Colonic mucosa (tissue), 4 donors: ENCODE data around the gene NEMF. TPM values are rescaled to one million over a fixed set of nuclear protein-coding genes. Genes with fewer than 3 reads are reported as not detected.

Source experiments
- DNase-seq: peaks from one replicate; pipeline ENCODE4 v3.0.0-alpha.2; 2020
- H3K27ac ChIP-seq: fragments of 200-600 bp; one replicate; pipeline ENCODE4 v1.8.0; 2021
- H3K27me3 ChIP-seq: fragments of 200-600 bp; one replicate; pipeline ENCODE4 v1.8.0; 2021
- H3K36me3 ChIP-seq: fragments of 200-600 bp; one replicate; pipeline ENCODE4 v1.8.0; 2021
- H3K4me1 ChIP-seq: fragments of 200-600 bp; one replicate; pipeline ENCODE4 v1.8.0; 2021; ENCODE audit warnings: mild to moderate bottlenecking
- H3K4me3 ChIP-seq: fragments of 200-600 bp; one replicate; pipeline ENCODE4 v1.8.0; 2021
- H3K9ac ChIP-seq, 2 donors: one replicate each; pipeline ENCODE4 v1.7.0; 2013; ENCODE audit warnings: control low read depth in 2 of 2, low read depth in 2 of 2, low read length in 2 of 2
- H3K9me3 ChIP-seq: fragments of 200-600 bp; one replicate; pipeline ENCODE4 v1.8.0; 2021
- intact Hi-C: fragments of 100-400 bp; cut with DNase I; formaldehyde crosslinking; loops from one replicate; pipeline ENCODE4 v1.14.1; 2022
- total RNA-seq, 2 donors: library from RNA; stranded (reverse); fragmentation: NEBNext Ultra II Directional in 1 of 2; extraction: Animal tissue kit (Norgen Biotek cat#: 25700) in 1 of 2; gene quantifications; one replicate each; pipeline ENCODE4 v1.2.1, GENCODE V29; 2021
- TF ChIP-seq, protein P1 (sequence below): fragments of 200-600 bp; IDR thresholded peaks from one replicate; pipeline ENCODE4 v1.8.0; 2022; ENCODE audit warnings: antibody characterized with exemption, mild to moderate bottlenecking
- donor health status: healthy.
- donor health status: DM: no; HTN: no; CAD: no.
- donor health status: DM: no; HTN: no; CAD: no.

The NEMF gene
- total RNA-seq, 2 donors from 2014 or later = 52.8 to 56.7 TPM

DNA sequence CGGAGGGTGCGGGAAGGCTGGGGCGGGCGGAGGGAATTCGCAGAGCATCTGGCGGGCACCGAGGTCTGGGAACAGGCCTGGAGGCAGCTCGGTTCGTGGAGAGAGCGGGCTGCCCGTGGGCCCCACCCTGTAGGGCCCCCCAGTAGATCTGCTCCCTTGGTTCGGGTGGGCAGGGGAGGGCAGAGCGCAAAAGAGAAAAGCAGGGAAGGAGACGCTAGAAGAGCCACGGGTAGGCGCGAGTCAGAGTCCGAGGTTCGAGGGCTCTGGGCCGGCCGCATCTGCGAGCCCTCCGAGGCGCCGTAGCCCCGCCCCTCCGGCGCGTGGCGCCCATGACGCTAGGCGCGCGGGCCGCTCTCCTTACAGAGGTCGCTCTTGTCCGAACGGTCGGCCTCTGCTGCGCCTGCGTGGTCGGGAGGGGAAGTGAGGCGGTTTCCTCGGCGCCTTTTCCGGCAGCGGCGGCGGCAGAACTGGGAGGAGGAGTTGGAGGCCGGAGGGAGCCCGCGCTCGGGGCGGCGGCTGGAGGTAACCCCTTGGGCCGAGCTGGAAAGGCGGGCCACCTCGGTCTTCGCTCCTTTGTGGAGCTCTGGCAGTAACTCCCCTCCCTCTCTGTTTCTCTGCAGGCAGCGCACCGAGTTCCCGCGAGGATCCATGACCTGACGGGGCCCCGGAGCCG is 40.2 kb upstream of the NEMF start, which contains the start of gene ARF6:
ARF6 (plus strand) TSS at position 447 of the 673 bp plus-strand sequence. CDS start 655 bp downstream, outside the sequence.
- H3K36me3 ChIP-seq = no peaks in the 10 kb centered on the region
- H3K9me3 ChIP-seq = no peaks in the 10 kb centered on the region
- intact Hi-C loops = loop anchor here (2.0 kb wide), 1 partner anchor 108 kb away; no protein-coding TSS in a partner anchor
- TF ChIP-seq, protein P1, sequence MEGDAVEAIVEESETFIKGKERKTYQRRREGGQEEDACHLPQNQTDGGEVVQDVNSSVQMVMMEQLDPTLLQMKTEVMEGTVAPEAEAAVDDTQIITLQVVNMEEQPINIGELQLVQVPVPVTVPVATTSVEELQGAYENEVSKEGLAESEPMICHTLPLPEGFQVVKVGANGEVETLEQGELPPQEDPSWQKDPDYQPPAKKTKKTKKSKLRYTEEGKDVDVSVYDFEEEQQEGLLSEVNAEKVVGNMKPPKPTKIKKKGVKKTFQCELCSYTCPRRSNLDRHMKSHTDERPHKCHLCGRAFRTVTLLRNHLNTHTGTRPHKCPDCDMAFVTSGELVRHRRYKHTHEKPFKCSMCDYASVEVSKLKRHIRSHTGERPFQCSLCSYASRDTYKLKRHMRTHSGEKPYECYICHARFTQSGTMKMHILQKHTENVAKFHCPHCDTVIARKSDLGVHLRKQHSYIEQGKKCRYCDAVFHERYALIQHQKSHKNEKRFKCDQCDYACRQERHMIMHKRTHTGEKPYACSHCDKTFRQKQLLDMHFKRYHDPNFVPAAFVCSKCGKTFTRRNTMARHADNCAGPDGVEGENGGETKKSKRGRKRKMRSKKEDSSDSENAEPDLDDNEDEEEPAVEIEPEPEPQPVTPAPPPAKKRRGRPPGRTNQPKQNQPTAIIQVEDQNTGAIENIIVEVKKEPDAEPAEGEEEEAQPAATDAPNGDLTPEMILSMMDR = no peak
- peak; percentile 99 for DNase-seq
- peak within 1 kb of the TSS; percentile 100 for H3K27ac ChIP-seq
- H3K27me3 ChIP-seq = no peaks in the 10 kb centered on the region
- H3K4me3 ChIP-seq = peak within 1 kb of the TSS; percentile 92
- H3K4me1 ChIP-seq = peaks cover 3% of the 10 kb centered on the region
- peak within 1 kb of the TSS; percentile 85 to 100 for H3K9ac ChIP-seq

DNA sequence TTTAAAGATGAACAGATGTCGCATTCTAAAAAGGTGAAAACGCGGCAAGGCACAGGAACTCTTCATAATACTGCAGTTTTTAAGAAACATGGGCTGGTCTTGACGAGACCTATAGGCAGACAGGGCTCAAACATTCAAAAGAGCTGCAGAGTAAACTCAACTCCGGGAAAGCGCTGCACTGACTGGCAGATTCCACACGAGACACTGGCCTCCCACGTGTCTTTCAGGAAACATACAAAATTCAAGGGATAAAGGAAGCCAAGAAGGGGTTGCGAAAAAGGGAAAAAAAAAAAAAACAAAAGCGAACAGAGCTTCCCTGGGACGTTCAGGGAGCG is 39.7 kb upstream of the NEMF start:
- peaks cover 3% of the 10 kb centered on the region for H3K4me1 ChIP-seq
- intact Hi-C loops = loop anchor here (2.0 kb wide), 1 partner anchor 109 kb away; no protein-coding TSS in a partner anchor
- no peaks in the 10 kb centered on the region for H3K9me3 ChIP-seq
- peak overlapping the region; percentile 85 to 100 for H3K9ac ChIP-seq
- peak overlapping the region; percentile 92 for H3K4me3 ChIP-seq
- TF ChIP-seq, protein P1 = no peak
- DNase-seq = peak; percentile 74
- no peaks in the 10 kb centered on the region for H3K27me3 ChIP-seq
- no peaks in the 10 kb centered on the region for H3K36me3 ChIP-seq
- H3K27ac ChIP-seq = peak overlapping the region; percentile 100

DNA sequence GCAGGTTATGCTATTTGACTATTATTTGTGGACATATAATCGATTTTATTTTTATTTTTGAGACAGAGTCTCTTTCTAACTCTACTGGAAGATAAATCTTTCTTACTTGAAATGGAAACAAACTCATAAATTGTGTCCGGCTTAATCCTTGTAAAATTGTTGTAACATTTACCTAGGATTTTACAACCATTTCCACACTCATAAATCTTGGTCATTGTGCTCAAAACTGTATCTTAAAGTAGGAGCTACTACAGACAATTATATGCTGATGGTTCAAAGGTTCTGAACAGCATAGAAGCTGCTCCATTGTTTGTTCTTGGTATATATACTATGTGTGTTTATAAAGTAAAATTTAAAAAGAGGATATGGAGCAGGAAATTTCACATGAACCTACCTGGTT is 35.7 kb upstream of the NEMF start:
- peaks cover 3% of the 10 kb centered on the region for H3K4me1 ChIP-seq
- no peaks in the 10 kb centered on the region for H3K27me3 ChIP-seq
- intact Hi-C loops = no loop called here
- no peak overlapping the region for H3K9ac ChIP-seq
- no peaks in the 10 kb centered on the region for H3K36me3 ChIP-seq
- DNase-seq = peak; percentile 8
- TF ChIP-seq, protein P1 = no peak
- H3K4me3 ChIP-seq = no peak overlapping the region
- H3K27ac ChIP-seq = peak overlapping the region; percentile 79
- no peaks in the 10 kb centered on the region for H3K9me3 ChIP-seq

DNA sequence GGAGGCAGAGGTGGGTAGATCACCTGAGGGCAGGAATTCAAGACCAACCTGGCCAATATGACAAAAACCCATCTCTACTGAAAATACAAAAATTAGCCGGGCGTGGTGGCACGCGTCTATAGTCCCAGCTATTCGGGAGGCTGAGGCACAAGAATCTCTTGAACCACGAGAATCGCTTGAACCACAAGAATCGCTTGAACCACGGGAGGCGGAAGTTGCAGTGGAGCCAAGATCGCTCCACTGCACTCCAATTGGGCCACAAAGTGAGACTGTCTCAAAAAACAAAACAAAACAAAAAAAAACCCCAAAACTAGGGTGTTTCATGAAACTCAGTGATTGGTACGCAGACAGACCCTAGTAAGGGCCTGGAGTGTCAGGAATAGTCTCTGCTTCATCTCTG is 33.9 kb upstream of the NEMF start:
- Histone ChIP-seq H3K9ac (no peak overlapping the region), H3K36me3 (no peaks in the 10 kb centered on the region), H3K4me1 (peaks cover 3% of the 10 kb centered on the region), H3K27ac (no peak overlapping the region), H3K4me3 (no peak overlapping the region), H3K27me3 (no peaks in the 10 kb centered on the region), H3K9me3 (no peaks in the 10 kb centered on the region)
- no peak for DNase-seq
- intact Hi-C loops = no loop called here
- TF ChIP-seq, protein P1 = no peak

DNA sequence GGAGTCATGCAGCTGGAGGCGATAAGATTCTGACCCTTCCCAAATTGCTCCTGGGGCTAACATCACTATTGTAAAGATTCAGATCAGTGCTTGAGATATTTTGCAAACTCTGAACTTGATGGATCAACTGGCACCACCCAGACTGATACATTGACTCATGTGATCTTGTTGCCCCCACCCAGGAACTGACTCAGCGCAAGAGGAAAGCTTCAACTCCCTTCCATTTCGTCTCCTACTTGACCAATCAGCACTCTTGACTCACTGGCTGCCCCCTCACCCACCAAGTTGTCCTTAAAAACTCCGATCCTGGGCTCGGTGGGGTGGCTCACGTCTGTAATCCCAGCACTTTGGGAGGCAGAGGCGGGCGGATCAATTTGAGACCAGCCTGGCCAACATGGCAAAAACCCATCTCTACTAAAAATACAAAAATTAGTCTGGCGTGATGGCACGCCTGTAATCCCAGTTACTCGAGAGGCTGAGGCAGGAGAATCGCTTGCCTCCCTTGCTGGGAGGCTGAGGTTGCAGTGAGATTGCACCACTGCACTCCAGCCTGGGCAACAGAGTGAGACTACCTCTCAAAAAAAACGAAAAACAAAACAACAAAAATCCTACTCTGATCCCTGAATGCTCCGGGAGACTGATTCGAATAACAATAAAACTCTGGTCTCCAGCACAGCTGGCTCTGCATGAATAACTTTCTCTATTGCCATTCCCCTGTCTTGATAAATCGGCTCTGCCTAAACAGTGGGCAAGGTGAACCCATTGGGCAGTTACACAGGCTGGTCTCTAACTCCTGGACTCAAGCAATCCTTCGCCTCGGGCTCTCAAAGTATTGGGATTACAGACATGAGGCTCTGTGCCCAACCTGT is 30.5 kb upstream of the NEMF start:
- Histone ChIP-seq H3K36me3 (no peaks in the 10 kb centered on the region), H3K27ac (no peak overlapping the region), H3K27me3 (no peaks in the 10 kb centered on the region), H3K4me1 (no peaks in the 10 kb centered on the region), H3K9ac (no peak overlapping the region), H3K9me3 (no peaks in the 10 kb centered on the region), H3K4me3 (no peak overlapping the region)
- DNase-seq = peak; percentile 18
- intact Hi-C loops = no loop called here
- TF ChIP-seq, protein P1 = no peak
